Esophagus squamous epithelium (tissue), 4 donors: ENCODE results near the gene SLC25A47.

Experiments used
- CTCF ChIP-seq, 6 experiments: fragments of 450-650 bp in 4 of 6; fragments of 200-600 bp in 2 of 6; sonication (generic) in 2 of 6; IDR thresholded peaks; one replicate each; pipeline ENCODE4 v1.5.1; 2016 to 2019; ENCODE audit warnings: antibody characterized with exemption in 6 of 6, mild to moderate bottlenecking in 4 of 6, moderate library complexity in 4 of 6
- POLR2A ChIP-seq, 4 donors: fragments of 450-650 bp; IDR thresholded peaks; one replicate each; pipeline ENCODE4 v1.6.1; 2017; ENCODE audit warnings: antibody characterized with exemption in 4 of 4, mild to moderate bottlenecking in 4 of 4, moderate library complexity in 3 of 4

- no peak for TF ChIP-seq CTCF (IDR thresholded peaks at IDR 0.05)
- TF ChIP-seq POLR2A (IDR thresholded peaks at IDR 0.05) = no peak
These were observed 2.8 kb downstream of the SLC25A47 start for GRCh38 chr14:100325958-100326357.
